HG02938 (cell line): ENCODE results near the gene PDLIM5.

Source experiments
- ATAC-seq: cut with Tn5 transposase; IDR thresholded peaks from one replicate; pipeline ENCODE4 v1.9.1; 2021; ENCODE audit warnings: mild to moderate bottlenecking, moderate library complexity; ENCODE audit not compliant: unreplicated experiment

Gene PDLIM5

GRCh38 chr4:94678896-94679295, 227.2 kb downstream of the PDLIM5 start:
- ATAC-seq, result no peak

- no peak for ATAC-seq
Measured at GRCh38 chr4:94680176-94680862, 228.6 kb downstream of the PDLIM5 start.

GRCh38 chr4:94686086-94686485, 234.3 kb downstream of the PDLIM5 start:
- ATAC-seq, result no peak

GRCh38 chr4:94689155-94689860, 237.6 kb downstream of the PDLIM5 start:
- ATAC-seq, result no peak

GRCh38 chr4:94690851-94691254, 239.1 kb downstream of the PDLIM5 start:
- ATAC-seq, result no peak

- ATAC-seq, result no peak
Measured at GRCh38 chr4:94691552-94691951, 239.8 kb downstream of the PDLIM5 start.

- ATAC-seq, result no peak
Measured at GRCh38 chr4:94695384-94695783, 243.6 kb downstream of the PDLIM5 start.

- ATAC-seq, result no peak
Measured at GRCh38 chr4:94698187-94698586, 246.4 kb downstream of the PDLIM5 start.

GRCh38 chr4:94700298-94700697, 248.6 kb downstream of the PDLIM5 start:
- no peak for ATAC-seq

GRCh38 chr4:94701631-94702300, 250.0 kb downstream of the PDLIM5 start:
- ATAC-seq, result no peak

GRCh38 chr4:94711635-94712034, 259.9 kb downstream of the PDLIM5 start:
- ATAC-seq, result no peak

GRCh38 chr4:94714365-94715160, 262.8 kb downstream of the PDLIM5 start:
- ATAC-seq, result no peak

GRCh38 chr4:94715726-94716125, 264.0 kb downstream of the PDLIM5 start:
- no peak for ATAC-seq
